Tibial nerve (tissue), 3 donors: ENCODE data around the gene HLA-E.

Experiments
- CTCF ChIP-seq, 5 experiments: fragments of 200-600 bp in 3 of 5; fragments of 450-650 bp in 2 of 5; sonication (generic) in 3 of 5; IDR thresholded peaks; one replicate each; pipeline ENCODE4 v1.5.1; 2016 to 2019; ENCODE audit warnings: antibody characterized with exemption in 5 of 5, mild to moderate bottlenecking in 3 of 5, moderate library complexity in 2 of 5
- POLR2A ChIP-seq, 2 donors: fragments of 450-650 bp; IDR thresholded peaks; one replicate each; pipeline ENCODE4 v1.6.1; 2017; ENCODE audit warnings: antibody characterized with exemption in 2 of 2, mild to moderate bottlenecking in 2 of 2, moderate library complexity in 2 of 2

DNA sequence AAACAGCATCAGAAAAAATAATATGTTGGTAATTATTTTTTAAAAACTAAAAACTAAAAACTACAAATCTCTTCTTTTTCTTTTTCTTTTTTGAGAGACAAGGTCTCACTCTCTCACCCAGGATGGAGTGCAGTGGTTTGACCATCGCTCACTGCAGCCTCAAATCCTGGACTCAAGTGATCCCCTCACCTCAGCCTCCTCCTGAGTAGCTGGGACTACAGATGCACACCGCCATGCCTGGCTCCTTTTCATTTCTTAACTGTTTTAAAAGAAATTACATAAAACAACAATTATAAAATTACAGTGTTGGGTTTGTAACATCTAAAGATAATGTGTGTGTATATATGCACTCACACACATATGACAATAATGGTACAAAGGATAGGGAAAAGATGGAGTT, 24.1 kb downstream of the HLA-E start:
- TF ChIP-seq CTCF (IDR thresholded peaks at IDR 0.05) (no peak), POLR2A (IDR thresholded peaks at IDR 0.05) (no peak)
